NT2/D1 (cell line): Measurements from ENCODE around the gene ZFAND2A.

Experiments used
- SUZ12 ChIP-seq: IDR thresholded peaks from 2 replicates; pipeline ENCODE4 v1.6.1; 2011; ENCODE audit not compliant: insufficient read length, insufficient read depth; ENCODE audit errors: extremely low read depth
- YY1 ChIP-seq: IDR thresholded peaks from 2 replicates; pipeline ENCODE4 v1.6.1; 2011; ENCODE audit not compliant: insufficient read length, insufficient read depth
- ZNF274 ChIP-seq: IDR thresholded peaks from 2 replicates; pipeline ENCODE4 v1.6.1; 2011; ENCODE audit warnings: mild to moderate bottlenecking, low read depth, low read length

GRCh38 chr7:1144269-1144771 is 15.7 kb downstream of the ZFAND2A start:
- TF ChIP-seq YY1 (no peak), ZNF274 (no peak), SUZ12 (no peak)
